ENCODE data around the gene PRKG1.

DNA sequence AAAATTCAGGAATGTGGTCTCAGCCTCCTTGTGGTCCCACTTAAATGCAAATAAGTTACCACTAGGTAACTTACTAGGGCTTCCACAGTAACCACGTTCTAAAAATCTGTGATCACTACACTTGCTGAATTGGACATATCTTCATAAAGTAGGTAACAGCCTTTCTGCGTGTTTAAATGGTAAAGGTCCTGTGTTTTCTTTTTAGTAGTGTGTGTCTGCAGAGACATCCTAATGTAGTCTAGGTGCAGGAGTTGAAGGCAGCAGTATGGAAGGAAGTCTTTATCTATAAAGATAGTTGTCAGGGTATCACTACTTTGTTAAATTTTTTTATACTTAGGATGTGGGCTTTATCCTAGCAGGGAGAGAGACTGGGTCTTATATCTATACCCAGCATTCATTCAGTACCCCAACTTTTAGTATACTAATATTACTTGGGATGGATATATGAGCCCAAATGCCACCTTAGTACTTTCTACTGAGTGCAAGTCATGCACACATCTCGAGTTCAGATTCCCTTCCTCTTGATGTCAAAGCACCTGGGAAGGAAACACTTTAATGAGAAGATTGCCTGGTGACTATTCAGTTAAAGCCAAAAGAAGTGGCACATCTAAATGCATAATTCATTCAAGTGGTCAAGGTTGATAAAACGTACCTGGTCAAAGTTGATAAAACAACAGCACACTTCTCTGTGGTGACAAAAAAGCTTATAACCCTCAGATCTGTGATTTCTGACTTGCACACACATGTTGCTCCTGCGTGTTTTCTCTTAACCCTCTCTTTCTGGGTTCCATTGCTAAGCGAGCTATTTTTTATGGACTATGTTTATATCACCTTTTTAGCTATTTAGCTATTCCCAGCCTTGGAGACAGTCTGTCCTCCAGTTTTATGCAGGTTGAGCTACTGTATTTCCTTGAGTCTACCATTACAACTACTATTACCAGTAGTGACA is 958.7 kb downstream of the PRKG1 start:
- TF ChIP-seq EP300 (IDR thresholded peaks at IDR 0.05; ENCODE audit: borderline replicate concordance) (no peak), REST (IDR thresholded peaks at IDR 0.05; ENCODE audit: low read depth) (no peak), YY1 (IDR thresholded peaks at IDR 0.05; ENCODE audit: low read depth) (no peak), TAF1 (IDR thresholded peaks at IDR 0.05; ENCODE audit: low read depth) (no peak), TCF12 (IDR thresholded peaks at IDR 0.05; ENCODE audit: low read depth) (no peak), FOXM1 (IDR thresholded peaks at IDR 0.05; ENCODE audit: borderline replicate concordance, low read depth) (no peak), ZBTB7A (IDR thresholded peaks at IDR 0.05; ENCODE audit: low read depth) (no peak), CEBPB (IDR thresholded peaks at IDR 0.05) (no peak), NFIC (IDR thresholded peaks at IDR 0.05) (no peak), TEAD4 (IDR thresholded peaks at IDR 0.05) (no peak), RAD21 (IDR thresholded peaks at IDR 0.05; ENCODE audit: low read depth) (no peak)

Measured in Ishikawa (cell line).